Astrocyte of the spinal cord (primary cell): Measurements from ENCODE around the gene MGAT5B.

Experiments used
- DNase-seq: peaks from one replicate; pipeline ENCODE4 v3.0.0; 2011; ENCODE audit warnings: low read depth, low spot score
- H3K4me3 ChIP-seq: 2 replicates; pipeline ENCODE4 v1.5.1; 2011; ENCODE audit warnings: low read depth, mild to moderate bottlenecking, low read length, moderate library complexity
- in situ Hi-C: cut with HindIII; loops from 2 replicates; pipeline ENCODE4 v1.10.0; 2017; ENCODE audit warnings: low sequenced_read_pairs
- TF ChIP-seq, protein P1 (sequence below): IDR thresholded peaks from 2 replicates; pipeline ENCODE4 v1.5.1; 2012; ENCODE audit warnings: low read depth, mild to moderate bottlenecking, low read length, inconsistent platforms

The MGAT5B gene

DNA sequence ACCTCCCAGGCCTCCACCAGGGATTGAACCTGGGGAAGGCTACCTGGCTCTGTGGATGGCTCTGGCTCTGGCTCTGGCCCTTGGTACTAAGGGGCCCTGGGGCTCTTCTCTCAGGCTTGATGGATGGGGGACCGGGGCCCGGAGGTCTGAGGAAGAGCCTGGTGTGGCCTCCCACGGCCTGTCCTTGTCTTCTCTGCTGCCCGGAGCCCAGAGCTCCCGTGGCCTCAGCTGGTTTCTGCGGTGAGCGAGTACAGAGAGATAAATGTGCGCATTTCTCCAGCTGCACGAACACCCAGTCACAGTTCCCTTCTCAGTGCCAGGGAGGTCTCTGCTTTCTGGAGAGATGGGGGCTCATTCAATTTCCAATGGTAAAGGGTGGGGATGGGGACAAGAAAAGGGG, 9.2 kb downstream of the MGAT5B start:
- TF ChIP-seq, protein P1, sequence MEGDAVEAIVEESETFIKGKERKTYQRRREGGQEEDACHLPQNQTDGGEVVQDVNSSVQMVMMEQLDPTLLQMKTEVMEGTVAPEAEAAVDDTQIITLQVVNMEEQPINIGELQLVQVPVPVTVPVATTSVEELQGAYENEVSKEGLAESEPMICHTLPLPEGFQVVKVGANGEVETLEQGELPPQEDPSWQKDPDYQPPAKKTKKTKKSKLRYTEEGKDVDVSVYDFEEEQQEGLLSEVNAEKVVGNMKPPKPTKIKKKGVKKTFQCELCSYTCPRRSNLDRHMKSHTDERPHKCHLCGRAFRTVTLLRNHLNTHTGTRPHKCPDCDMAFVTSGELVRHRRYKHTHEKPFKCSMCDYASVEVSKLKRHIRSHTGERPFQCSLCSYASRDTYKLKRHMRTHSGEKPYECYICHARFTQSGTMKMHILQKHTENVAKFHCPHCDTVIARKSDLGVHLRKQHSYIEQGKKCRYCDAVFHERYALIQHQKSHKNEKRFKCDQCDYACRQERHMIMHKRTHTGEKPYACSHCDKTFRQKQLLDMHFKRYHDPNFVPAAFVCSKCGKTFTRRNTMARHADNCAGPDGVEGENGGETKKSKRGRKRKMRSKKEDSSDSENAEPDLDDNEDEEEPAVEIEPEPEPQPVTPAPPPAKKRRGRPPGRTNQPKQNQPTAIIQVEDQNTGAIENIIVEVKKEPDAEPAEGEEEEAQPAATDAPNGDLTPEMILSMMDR = no peak
- no peak overlapping the region for H3K4me3 ChIP-seq
- in situ Hi-C loops = no loop called here
- DNase-seq = no peak

DNA sequence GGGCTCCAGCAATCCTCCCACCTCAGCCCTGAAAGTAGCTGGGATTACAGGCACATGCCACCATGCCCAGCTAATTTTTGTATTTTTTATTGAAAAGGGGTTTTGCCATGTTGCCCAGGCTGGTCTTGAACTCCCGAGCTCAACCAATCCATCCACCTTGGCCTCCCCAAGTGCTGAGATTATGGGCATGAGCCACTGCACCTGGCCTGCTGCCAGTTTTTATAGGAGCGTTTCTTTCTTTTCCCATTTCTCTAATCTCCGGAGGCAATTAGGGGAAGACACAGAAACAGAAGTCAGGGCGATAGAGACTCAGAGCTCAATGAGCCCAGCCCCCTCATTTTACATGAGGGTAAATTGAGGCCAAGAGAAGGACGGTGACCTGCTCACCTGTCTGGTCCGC, 10.4 kb downstream of the MGAT5B start:
- no peak overlapping the region for H3K4me3 ChIP-seq
- DNase-seq = no peak
- TF ChIP-seq, protein P1 = no peak
- in situ Hi-C loops = no loop called here

DNA sequence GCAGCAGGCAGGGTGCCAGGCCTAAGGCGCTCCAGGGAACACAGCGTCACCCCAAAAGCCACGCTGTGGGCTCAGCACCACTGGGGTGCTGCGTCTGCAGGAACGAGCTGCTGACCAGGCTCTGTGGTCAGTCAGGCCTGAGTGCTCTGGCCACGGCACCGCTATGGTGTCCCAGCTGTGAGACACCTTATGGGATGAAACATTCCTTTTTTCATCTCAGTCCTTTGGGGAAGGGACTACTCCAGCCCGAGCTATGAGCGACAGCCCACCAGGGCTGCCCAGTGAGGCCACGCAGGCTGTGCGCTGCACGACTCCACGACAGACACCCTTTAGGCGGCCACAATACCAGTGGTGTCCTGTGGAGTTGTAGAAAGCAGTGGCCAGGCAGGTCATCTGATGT, 11.1 kb downstream of the MGAT5B start:
- no peak for DNase-seq
- H3K4me3 ChIP-seq = no peak overlapping the region
- in situ Hi-C loops = no loop called here
- TF ChIP-seq, protein P1 = no peak

DNA sequence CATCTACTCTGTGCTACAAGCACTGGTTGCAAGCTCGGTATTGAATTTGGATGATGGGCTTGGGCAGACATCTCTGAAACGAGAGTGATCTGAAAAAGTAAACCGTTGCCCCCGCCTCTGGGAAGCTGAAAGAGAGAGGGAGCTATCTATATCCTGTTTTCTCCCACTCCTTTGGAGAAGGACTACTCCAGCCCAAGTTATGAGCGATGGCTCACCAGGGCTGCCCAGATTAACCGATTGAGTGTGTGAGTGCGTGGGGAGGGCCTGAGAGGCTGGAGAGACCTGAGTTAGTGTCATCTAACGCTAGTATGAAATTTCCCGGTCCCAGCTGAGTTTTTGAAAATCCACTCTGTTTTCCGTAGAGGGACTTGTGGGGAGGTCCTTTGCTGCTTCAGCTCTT, 11.5 kb downstream of the MGAT5B start:
- no peak overlapping the region for H3K4me3 ChIP-seq
- TF ChIP-seq, protein P1 = no peak
- in situ Hi-C loops = no loop called here
- DNase-seq = no peak

DNA sequence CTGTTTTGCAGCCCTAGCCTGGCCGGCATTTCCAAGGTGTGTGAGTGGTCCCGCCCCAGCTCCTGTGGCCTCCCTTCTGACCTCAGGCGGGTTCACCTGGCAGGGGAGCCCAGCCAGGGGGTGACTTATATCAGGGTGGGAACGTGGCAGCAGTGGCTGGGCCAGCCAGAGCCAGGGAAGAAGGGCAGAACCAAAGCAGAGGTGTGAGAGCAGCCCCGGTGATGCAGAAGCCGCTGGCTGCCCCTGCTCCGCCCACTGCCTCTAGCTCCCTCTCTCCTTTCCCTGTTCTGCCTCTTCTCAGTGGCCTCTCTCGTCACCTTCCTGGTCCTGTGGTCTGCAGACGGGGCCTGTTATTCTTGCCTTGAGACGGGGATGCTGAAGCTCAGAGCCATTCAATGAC, 12.1 kb downstream of the MGAT5B start:
- TF ChIP-seq, protein P1 = no peak
- DNase-seq = no peak
- in situ Hi-C loops = no loop called here
- no peak overlapping the region for H3K4me3 ChIP-seq

DNA sequence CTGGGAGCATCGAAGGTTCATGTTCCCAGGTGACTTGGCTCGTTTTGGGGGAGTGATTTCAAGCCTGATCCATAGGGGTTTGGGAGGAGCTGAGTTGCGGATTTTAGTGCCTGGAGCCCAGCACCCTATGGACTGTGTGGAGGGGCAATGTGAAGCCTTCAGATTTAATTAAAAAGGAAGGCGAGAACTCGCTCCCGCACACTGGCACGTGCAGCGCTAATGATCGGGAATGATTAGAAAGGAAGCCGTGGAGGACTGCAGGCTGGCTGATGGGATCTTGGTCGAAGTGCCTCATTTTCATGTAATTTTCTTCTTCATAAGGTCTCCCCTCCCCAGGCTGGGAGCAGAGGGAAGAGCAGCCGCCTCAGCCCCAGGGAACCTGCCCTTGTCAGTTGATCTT, 12.8 kb downstream of the MGAT5B start:
- in situ Hi-C loops = no loop called here
- no peak for DNase-seq
- H3K4me3 ChIP-seq = no peak overlapping the region
- TF ChIP-seq, protein P1 = no peak

DNA sequence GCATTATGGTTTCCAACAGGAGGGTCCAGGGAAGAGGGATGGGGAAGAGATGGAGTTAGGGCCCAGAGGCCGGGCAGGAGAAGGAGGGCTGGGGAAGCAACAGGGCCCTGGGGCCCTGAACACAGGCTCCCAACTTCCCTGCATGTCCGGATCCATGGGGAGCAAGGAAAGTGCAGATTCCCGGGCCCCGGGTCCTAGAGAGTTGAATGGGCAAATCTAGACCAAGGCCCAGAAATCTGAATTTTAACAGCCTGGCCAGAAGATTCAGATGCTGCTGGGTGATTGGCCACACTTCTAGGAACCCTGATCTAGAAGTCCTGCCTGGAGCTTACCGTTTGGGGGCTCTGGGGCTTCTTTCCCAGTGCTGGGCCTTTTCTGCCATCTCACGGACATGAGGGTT, 13.2 kb downstream of the MGAT5B start:
- DNase-seq = no peak
- H3K4me3 ChIP-seq = no peak overlapping the region
- TF ChIP-seq, protein P1 = no peak
- in situ Hi-C loops = no loop called here
